NCI-H1417 (cell line): ENCODE results near the gene PPIB.
"Not testable (repeated sequence)": the region's sequence is repeated elsewhere in the genome, so short reads cannot be mapped to it uniquely, and the experiment has no call there.

Experiments used
- DNase-seq, 3 experiments: peaks; one replicate each; lab custom pipeline; 2025; lab: John Stamatoyannopoulos, UW

The PPIB gene

DNA sequence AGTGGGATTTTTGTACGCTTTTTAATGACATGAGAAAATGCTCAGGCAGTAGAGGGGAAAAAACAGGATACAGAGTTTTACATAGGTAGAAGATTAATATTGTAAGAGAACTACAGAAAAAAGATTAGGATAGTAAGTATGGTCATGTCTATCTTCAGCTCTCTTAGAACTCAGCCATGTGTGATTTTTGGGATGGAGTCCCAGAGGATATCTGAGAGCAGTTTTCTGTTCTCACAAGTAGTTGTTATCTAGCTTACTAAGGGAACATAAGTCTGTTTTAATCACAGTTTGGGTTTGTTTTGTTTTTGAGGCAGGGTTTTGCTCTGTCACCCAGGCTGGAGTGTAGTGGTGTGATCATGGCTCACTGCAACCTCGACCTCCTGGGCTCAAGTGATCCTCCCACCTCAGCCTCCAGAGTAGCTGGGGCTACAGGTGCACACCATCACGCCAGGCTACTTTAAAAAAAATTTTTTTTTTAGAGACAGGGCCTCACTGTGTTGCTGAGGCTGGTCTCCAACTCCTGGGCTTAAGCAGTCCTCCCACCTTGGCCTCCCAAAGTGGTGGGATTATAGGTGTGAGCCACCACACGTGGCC, 52.6 kb downstream of the PPIB start:
- DNase-seq: not testable (repeated sequence)

DNA sequence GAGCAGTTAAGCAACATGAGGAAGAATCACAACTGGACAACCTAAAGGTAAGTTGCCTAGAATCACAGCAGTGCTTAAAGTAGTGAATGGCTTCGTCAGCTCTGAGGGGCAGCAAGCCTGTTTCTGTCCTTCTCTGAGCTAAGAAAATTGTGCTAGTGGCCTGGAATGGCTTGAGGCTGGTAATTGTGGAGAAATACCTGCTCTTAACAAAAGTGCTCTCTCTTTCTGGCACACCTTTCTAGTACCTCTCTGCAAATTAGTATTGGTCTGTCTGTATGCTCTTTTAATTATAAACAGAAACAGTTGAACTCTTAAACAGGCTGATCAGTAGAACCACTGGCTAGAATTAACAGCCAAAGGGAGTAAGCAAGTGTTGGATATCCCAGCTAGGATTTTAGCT, 55.5 kb downstream of the PPIB start:
- DNase-seq: no peak
